Trophoblast cell (in vitro differentiated cells and primary cell): Measurements from ENCODE around the gene NUDC.

Experiments used
- DNase-seq, 2 donors: peaks; one replicate each; pipeline ENCODE4 v3.0.0-alpha.2; 2016
- H2AFZ ChIP-seq: 2 replicates; pipeline ENCODE4 v1.6.1; 2013; ENCODE audit warnings: low read length, moderate library complexity, mild to moderate bottlenecking; ENCODE audit not compliant: insufficient read depth, poor library complexity
- H2AK5ac ChIP-seq: 2 replicates; pipeline ENCODE4 v1.6.1; 2013; ENCODE audit warnings: mild to moderate bottlenecking, low read length
- H2BK120ac ChIP-seq: 2 replicates; pipeline ENCODE4 v1.6.1; 2013; ENCODE audit warnings: low read length, mild to moderate bottlenecking, moderate library complexity; ENCODE audit not compliant: insufficient read depth, poor library complexity
- H2BK12ac ChIP-seq: 2 replicates; pipeline ENCODE4 v1.6.1; 2013; ENCODE audit warnings: mild to moderate bottlenecking, low read length, moderate library complexity
- H2BK5ac ChIP-seq: 2 replicates; pipeline ENCODE4 v1.6.1; 2013; ENCODE audit warnings: low read length, low read depth, moderate library complexity, mild to moderate bottlenecking; ENCODE audit not compliant: poor library complexity
- H3K14ac ChIP-seq: 2 replicates; pipeline ENCODE4 v1.6.1; 2013; ENCODE audit warnings: mild to moderate bottlenecking, low read length
- H3K18ac ChIP-seq: 2 replicates; pipeline ENCODE4 v1.6.1; 2013; ENCODE audit warnings: mild to moderate bottlenecking, low read length
- H3K23ac ChIP-seq: 2 replicates; pipeline ENCODE4 v1.6.1; 2013; ENCODE audit warnings: low read length
- H3K27ac ChIP-seq: 2 replicates; pipeline ENCODE4 v1.5.1; 2013; ENCODE audit warnings: low read depth, mild to moderate bottlenecking, inconsistent platforms, low read length, moderate library complexity
- H3K27me3 ChIP-seq: 2 replicates; pipeline ENCODE4 v1.6.1; 2013; ENCODE audit warnings: inconsistent platforms, mild to moderate bottlenecking, low read length, moderate library complexity; ENCODE audit not compliant: insufficient read depth
- H3K36me3 ChIP-seq, 2 experiments: 1 replicate in 1 of 2; 2 replicates in 1 of 2; pipeline ENCODE4 v1.6.1; 2013; ENCODE audit warnings: low read length in 2 of 2, mild to moderate bottlenecking in 2 of 2, moderate library complexity in 1 of 2; ENCODE audit not compliant: insufficient read depth in 2 of 2, control insufficient read depth in 1 of 2
- H3K4ac ChIP-seq: 2 replicates; pipeline ENCODE4 v1.6.1; 2013; ENCODE audit warnings: low read depth, mild to moderate bottlenecking, low read length, moderate library complexity
- H3K4me1 ChIP-seq, 2 experiments: 1 replicate in 1 of 2; 2 replicates in 1 of 2; pipeline ENCODE4 v1.6.1; 2013; ENCODE audit warnings: low read length in 2 of 2, mild to moderate bottlenecking in 2 of 2, moderate library complexity in 1 of 2; ENCODE audit not compliant: insufficient read depth in 2 of 2, control insufficient read depth in 1 of 2
- H3K4me2 ChIP-seq: 2 replicates; pipeline ENCODE4 v1.6.1; 2013; ENCODE audit warnings: inconsistent platforms, mild to moderate bottlenecking, low read length, moderate library complexity
- H3K4me3 ChIP-seq: 2 replicates; pipeline ENCODE4 v1.5.1; 2013; ENCODE audit warnings: mild to moderate bottlenecking, low read depth, low read length, inconsistent platforms
- H3K79me1 ChIP-seq: one replicate; pipeline ENCODE4 v1.6.1; 2013; ENCODE audit warnings: low read length
- H3K79me2 ChIP-seq: 2 replicates; pipeline ENCODE4 v1.6.1; 2013; ENCODE audit warnings: low read length, mild to moderate bottlenecking; ENCODE audit not compliant: control insufficient read depth, insufficient read depth, poor library complexity
- H3K9ac ChIP-seq: 2 replicates; pipeline ENCODE4 v1.6.1; 2013; ENCODE audit warnings: mild to moderate bottlenecking, low read length
- H3K9me3 ChIP-seq: 2 replicates; pipeline ENCODE4 v1.6.1; 2013; ENCODE audit warnings: low read depth, mild to moderate bottlenecking, control low read depth, inconsistent platforms, low read length; ENCODE audit not compliant: insufficient read depth
- H4K12ac ChIP-seq: 2 replicates; pipeline ENCODE4 v1.6.1; 2013; ENCODE audit warnings: low read depth, mild to moderate bottlenecking, low read length, moderate library complexity
- H4K8ac ChIP-seq: 2 replicates; pipeline ENCODE4 v1.6.1; 2013; ENCODE audit warnings: low read depth, mild to moderate bottlenecking, low read length, moderate library complexity
- H4K91ac ChIP-seq: one replicate; pipeline ENCODE4 v1.6.1; 2013; ENCODE audit warnings: low read depth, mild to moderate bottlenecking, low read length, moderate library complexity
- WGBS: extraction: QIAGEN DNeasy Blood & Tissue Kit; methylation state at CpG from one replicate; pipeline ENCODE4 v1.1.7; 2013; ENCODE audit warnings: missing lambda C conversion rate; ENCODE audit not compliant: insufficient read length, insufficient coverage; ENCODE audit errors: extremely low coverage; 5-methylcytosine and 5-hydroxymethylcytosine counted together

NUDC gene

GRCh38 chr1:26978901-26979300 is 57.4 kb downstream of the NUDC start:
- Histone ChIP-seq H3K79me2 (no peaks in the 10 kb centered on the region), H3K79me1 (no peaks in the 10 kb centered on the region), H2AK5ac (no peak overlapping the region), H3K36me3 (no peaks in the 10 kb centered on the region), H3K27me3 (no peaks in the 10 kb centered on the region), H4K8ac (no peak overlapping the region), H3K9ac (no peak overlapping the region), H3K14ac (no peak overlapping the region), H3K4ac (no peak overlapping the region), H3K4me3 (no peak overlapping the region), H2BK12ac (no peak overlapping the region), H4K12ac (no peak overlapping the region), H2BK5ac (no peak overlapping the region), H3K9me3 (no peaks in the 10 kb centered on the region), H3K4me2 (no peak overlapping the region), H3K23ac (no peak overlapping the region), H2BK120ac (no peak overlapping the region), H4K91ac (no peak overlapping the region), H3K18ac (no peak overlapping the region), H2AFZ (no peak overlapping the region), H3K4me1 (peaks cover 0 to 2% of the 10 kb centered on the region in 2 experiments), H3K27ac (no peak overlapping the region)
- DNase-seq, result no peak
- no CpG with 5 or more reads among the region's 2 CpGs for WGBS

GRCh38 chr1:26981146-26981846 is 59.8 kb downstream of the NUDC start:
- no peaks in the 10 kb centered on the region for H3K79me2 ChIP-seq
- no peak overlapping the region for H3K4me2 ChIP-seq
- no peak overlapping the region for H3K4ac ChIP-seq
- no CpG with 5 or more reads among the region's 3 CpGs for WGBS
- no peak overlapping the region for H2BK120ac ChIP-seq
- no peak overlapping the region for H3K4me3 ChIP-seq
- no peak overlapping the region for H4K91ac ChIP-seq
- H3K27me3 ChIP-seq, result no peaks in the 10 kb centered on the region
- H4K12ac ChIP-seq, result no peak overlapping the region
- no peak overlapping the region for H2BK5ac ChIP-seq
- DNase-seq, result no peak
- no peak overlapping the region for H2AK5ac ChIP-seq
- no peak overlapping the region for H3K14ac ChIP-seq
- H3K18ac ChIP-seq, result no peak overlapping the region
- H4K8ac ChIP-seq, result no peak overlapping the region
- H3K36me3 ChIP-seq, result no peaks in the 10 kb centered on the region
- no peaks in the 10 kb centered on the region for H3K9me3 ChIP-seq
- no peak overlapping the region for H2BK12ac ChIP-seq
- no peak overlapping the region for H3K9ac ChIP-seq
- H3K4me1 ChIP-seq, result peaks cover 0 to 2% of the 10 kb centered on the region in 2 experiments
- no peak overlapping the region for H3K27ac ChIP-seq
- H3K79me1 ChIP-seq, result no peaks in the 10 kb centered on the region
- H3K23ac ChIP-seq, result no peak overlapping the region
- no peak overlapping the region for H2AFZ ChIP-seq

GRCh38 chr1:26983863-26984262 is 62.3 kb downstream of the NUDC start:
- no CpG with 5 or more reads among the region's 5 CpGs for WGBS
- no peak overlapping the region for H3K9ac ChIP-seq
- no peak overlapping the region for H2BK5ac ChIP-seq
- H3K9me3 ChIP-seq, result no peaks in the 10 kb centered on the region
- H3K27ac ChIP-seq, result no peak overlapping the region
- no peaks in the 10 kb centered on the region for H3K79me2 ChIP-seq
- no peak overlapping the region for H4K12ac ChIP-seq
- no peak overlapping the region for H3K4me3 ChIP-seq
- H3K4me1 ChIP-seq, result no peaks in the 10 kb centered on the region
- H4K91ac ChIP-seq, result no peak overlapping the region
- no peak overlapping the region for H2AFZ ChIP-seq
- no peaks in the 10 kb centered on the region for H3K27me3 ChIP-seq
- H3K4ac ChIP-seq, result no peak overlapping the region
- H3K18ac ChIP-seq, result no peak overlapping the region
- H4K8ac ChIP-seq, result no peak overlapping the region
- H3K36me3 ChIP-seq, result no peaks in the 10 kb centered on the region
- no peak overlapping the region for H3K4me2 ChIP-seq
- no peak overlapping the region for H3K23ac ChIP-seq
- no peak overlapping the region for H3K14ac ChIP-seq
- H2BK12ac ChIP-seq, result no peak overlapping the region
- DNase-seq, result no peak
- no peak overlapping the region for H2AK5ac ChIP-seq
- H3K79me1 ChIP-seq, result no peaks in the 10 kb centered on the region
- no peak overlapping the region for H2BK120ac ChIP-seq

DNA sequence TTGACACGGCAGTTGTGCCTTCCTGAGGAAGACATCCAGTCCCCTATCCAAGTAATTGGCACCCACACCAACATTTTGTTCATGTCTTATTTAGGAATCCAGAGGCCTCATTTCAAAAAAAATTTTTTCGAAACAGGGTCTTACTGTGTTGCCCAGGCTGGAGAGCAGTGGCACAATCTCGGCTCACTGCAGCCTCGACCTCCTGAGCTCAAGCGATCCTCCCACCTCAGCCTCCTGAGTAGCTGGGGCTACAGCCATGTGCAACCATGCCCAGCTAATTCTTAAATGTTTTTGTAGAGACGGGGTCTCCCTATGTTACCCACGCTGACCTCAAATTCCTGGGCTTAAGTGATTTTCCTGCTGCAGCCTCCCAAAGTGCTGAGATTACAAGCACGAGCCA is 62.7 kb downstream of the NUDC start:
- no peaks in the 10 kb centered on the region for H3K27me3 ChIP-seq
- H2BK5ac ChIP-seq, result no peak overlapping the region
- no peak overlapping the region for H2BK12ac ChIP-seq
- H3K9me3 ChIP-seq, result no peaks in the 10 kb centered on the region
- no peaks in the 10 kb centered on the region for H3K79me1 ChIP-seq
- H3K18ac ChIP-seq, result no peak overlapping the region
- no peak overlapping the region for H3K27ac ChIP-seq
- DNase-seq, result no peak
- H2AFZ ChIP-seq, result no peak overlapping the region
- no peak overlapping the region for H2BK120ac ChIP-seq
- H3K79me2 ChIP-seq, result no peaks in the 10 kb centered on the region
- no peak overlapping the region for H3K9ac ChIP-seq
- no CpG with 5 or more reads among the region's 8 CpGs for WGBS
- H4K12ac ChIP-seq, result no peak overlapping the region
- no peak overlapping the region for H2AK5ac ChIP-seq
- no peaks in the 10 kb centered on the region for H3K4me1 ChIP-seq
- H3K4me2 ChIP-seq, result no peak overlapping the region
- no peaks in the 10 kb centered on the region for H3K36me3 ChIP-seq
- no peak overlapping the region for H4K91ac ChIP-seq
- H3K4ac ChIP-seq, result no peak overlapping the region
- no peak overlapping the region for H3K23ac ChIP-seq
- H4K8ac ChIP-seq, result no peak overlapping the region
- no peak overlapping the region for H3K4me3 ChIP-seq
- H3K14ac ChIP-seq, result no peak overlapping the region
